B cell (primary cell): Measurements from ENCODE around the gene CFTR. TPM values are rescaled to one million over a fixed set of nuclear protein-coding genes. Genes with fewer than 3 reads are reported as not detected.

Experiments used
- ATAC-seq: fragments of 200-7000 bp; cut with Tn5 transposase; one replicate; pipeline ENCODE4 v1.10.0; 2021; ENCODE audit warnings: low read depth, mild to moderate bottlenecking, moderate number of reproducible peaks, moderate library complexity
- CTCF ChIA-PET: fragments of 350-600 bp; sonication (Branson Sonifier 250); formaldehyde crosslinking; loops from one replicate; lab custom pipeline; 2021; ENCODE audit warnings: antibody characterized with exemption, inconsistent platforms; lab: Charles Lee
- POLR2A ChIA-PET: fragments of 350-600 bp; sonication (Branson Sonifier 250); formaldehyde crosslinking; loops from one replicate; lab custom pipeline; 2021; ENCODE audit warnings: antibody characterized with exemption; lab: Charles Lee
- DNase-seq: peaks from one replicate; pipeline ENCODE4 v3.0.0; 2013
- H2AFZ ChIP-seq: 2 replicates; pipeline ENCODE4 v1.6.1; 2012; ENCODE audit warnings: mild to moderate bottlenecking, low read depth, low read length; ENCODE audit not compliant: insufficient read depth, poor library complexity, severe bottlenecking
- H3K27ac ChIP-seq, 2 donors: 1 replicate in 1 of 2; 2 replicates in 1 of 2; pipeline ENCODE4 v1.5.1; 2012 to 2013; ENCODE audit warnings: low read length in 2 of 2, mild to moderate bottlenecking in 2 of 2, moderate library complexity in 1 of 2
- H3K27me3 ChIP-seq, 4 experiments: fragments of 200-600 bp in 1 of 4; sonication (generic) in 1 of 4; replicated peaks in 1 of 4; 1 replicate in 2 of 4; 2 replicates in 2 of 4; pipeline versions ENCODE4 v1.6.1 to v1.7.0; 2013 to 2016; ENCODE audit warnings: low read length in 3 of 4, mild to moderate bottlenecking in 2 of 4, mixed read lengths in 1 of 4, moderate library complexity in 1 of 4; ENCODE audit not compliant: insufficient read depth in 4 of 4, control insufficient read depth in 3 of 4; ENCODE audit errors: control extremely low read depth in 1 of 4
- H3K36me3 ChIP-seq, 2 experiments: replicated peaks in 1 of 2; 1 replicate in 1 of 2; 2 replicates in 1 of 2; pipeline versions ENCODE4 v1.6.1 to v1.7.1; 2013; ENCODE audit warnings: low read length in 1 of 2; ENCODE audit not compliant: insufficient read depth in 2 of 2, control insufficient read depth in 1 of 2; ENCODE audit errors: control extremely low read depth in 1 of 2, extremely low read depth in 1 of 2
- H3K4me1 ChIP-seq, 2 donors: fragments of 200-600 bp in 1 of 2; sonication (generic) in 1 of 2; 1 replicate in 1 of 2; 2 replicates in 1 of 2; pipeline versions ENCODE4 v1.5.1 to v1.6.1; 2013 to 2017; ENCODE audit warnings: low read length in 2 of 2; ENCODE audit not compliant: control insufficient read depth in 2 of 2, insufficient read depth in 2 of 2
- H3K4me2 ChIP-seq: replicated peaks from 2 replicates; pipeline ENCODE3; 2012; ENCODE audit warnings: mild to moderate bottlenecking, low read depth, low read length; ENCODE audit not compliant: poor library complexity, severe bottlenecking
- H3K4me3 ChIP-seq, 5 experiments: fragments of 200-600 bp in 1 of 5; sonication (generic) in 1 of 5; 1 replicate in 3 of 5; 2 replicates in 2 of 5; pipeline versions ENCODE4 v1.5.1 to v1.7.0; 2011 to 2016; ENCODE audit warnings: low read length in 4 of 5, mild to moderate bottlenecking in 4 of 5, low read depth in 2 of 5, control low read depth in 1 of 5, moderate library complexity in 1 of 5; ENCODE audit not compliant: insufficient read depth in 1 of 5; ENCODE audit errors: control extremely low read depth in 1 of 5, extremely low read depth in 1 of 5
- H3K79me2 ChIP-seq: fragments of 200-600 bp; sonication (generic); one replicate; pipeline ENCODE4 v1.6.0; 2016; ENCODE audit warnings: low read length; ENCODE audit not compliant: control insufficient read depth, insufficient read depth
- H3K9ac ChIP-seq: fragments of 200-600 bp; sonication (generic); 2 replicates; pipeline ENCODE4 v1.6.1; 2017; ENCODE audit warnings: mild to moderate bottlenecking, low read length, moderate library complexity
- H3K9me3 ChIP-seq, 3 donors: one replicate each; pipeline versions ENCODE4 v1.6.1 to v1.7.1; 2013; ENCODE audit warnings: low read length in 2 of 3; ENCODE audit not compliant: control insufficient read depth in 2 of 3, insufficient read depth in 1 of 3; ENCODE audit errors: control extremely low read depth in 1 of 3
- H4K20me1 ChIP-seq: 2 replicates; pipeline ENCODE4 v1.6.0; 2012; ENCODE audit warnings: mild to moderate bottlenecking, low read length; ENCODE audit not compliant: insufficient read depth, control insufficient read depth, poor library complexity, severe bottlenecking
- H3K27ac Mint-ChIP-seq: one replicate; pipeline ENCODE4 v1.8.0; 2021; ENCODE audit warnings: mixed read lengths
- H3K27me3 Mint-ChIP-seq: one replicate; pipeline ENCODE4 v1.8.0; 2021; ENCODE audit warnings: mixed read lengths
- H3K4me1 Mint-ChIP-seq: one replicate; pipeline ENCODE4 v1.8.0; 2021; ENCODE audit warnings: mixed read lengths
- H3K4me3 Mint-ChIP-seq: one replicate; pipeline ENCODE4 v1.8.0; 2021; ENCODE audit warnings: mixed read lengths
- H3K9me3 Mint-ChIP-seq: one replicate; pipeline ENCODE4 v1.8.0; 2022; ENCODE audit warnings: mixed read lengths; ENCODE audit not compliant: insufficient read depth
- EZH2 ChIP-seq: IDR thresholded peaks from 2 replicates; pipeline ENCODE4 v1.6.1; 2012; ENCODE audit warnings: borderline replicate concordance, low read depth, mild to moderate bottlenecking, moderate library complexity, low read length; ENCODE audit not compliant: insufficient read depth, poor library complexity, severe bottlenecking
- WGBS: methylation state at CpG from one replicate; pipeline ENCODE4 v1.1.5; 2013; ENCODE audit warnings: missing lambda C conversion rate; ENCODE audit not compliant: insufficient coverage; 5-methylcytosine and 5-hydroxymethylcytosine counted together
- intact Hi-C: fragments of 100-400 bp; cut with micrococcal nuclease; formaldehyde crosslinking; loops from one replicate; pipeline ENCODE4 v1.10.0; 2022
- polyA plus RNA-seq: library from polyadenylated mRNA; depleted of rRNA; stranded (reverse); fragments of >200 nt; gene quantifications from 2 replicates; pipeline ENCODE4 v1.2.3, GENCODE V29; 2012
- total RNA-seq, 2 donors: library from RNA; stranded (reverse); fragments of 120-200 nt in 1 of 2; gene quantifications; 1 replicate in 1 of 2; 2 replicates in 1 of 2; pipeline versions ENCODE4 v1.2.3 to v1.2.4, GENCODE V29; 2013 to 2022
- TF ChIP-seq, protein P1 (sequence below): fragments of 200-600 bp; IDR thresholded peaks from one replicate; pipeline ENCODE4 v1.8.0; 2022; ENCODE audit warnings: antibody characterized with exemption, mild to moderate bottlenecking

The CFTR gene
- total and polyA plus RNA-seq, 2 donors (not counting 1 experiment from before 2014, with no cell fraction given) = not detected

DNA sequence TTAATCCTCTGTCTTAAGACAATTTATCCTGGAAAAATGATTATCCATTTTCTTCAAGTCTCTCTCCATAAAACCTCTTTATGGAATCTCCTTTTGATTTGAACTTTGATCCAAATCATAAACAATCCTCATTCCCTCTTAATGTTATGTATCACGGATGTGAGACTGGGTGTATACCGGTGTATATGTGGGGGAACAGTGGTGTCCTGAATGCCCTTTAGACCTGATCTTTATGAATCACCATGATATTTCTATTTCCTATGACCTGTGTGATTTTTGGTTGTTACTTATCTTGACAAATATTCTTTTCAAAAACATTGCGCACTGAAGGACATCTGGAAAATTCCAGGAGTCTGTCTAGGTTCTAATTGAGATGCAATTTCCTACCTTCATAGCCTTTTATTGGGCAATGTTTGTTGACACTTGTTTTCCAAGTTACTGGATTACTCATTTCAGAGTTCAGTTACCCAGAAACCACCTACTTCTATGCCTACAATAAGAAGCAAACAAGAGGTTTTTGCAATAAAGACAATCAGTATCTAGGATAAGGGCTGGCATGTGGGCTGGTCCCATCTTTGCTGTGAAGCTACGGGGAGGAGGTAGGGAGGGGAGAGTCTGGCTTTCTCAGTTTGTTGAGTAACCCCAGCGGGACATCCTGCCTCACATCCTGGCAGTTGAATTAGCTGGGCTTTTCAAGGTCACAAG lies 203.0 kb downstream of the CFTR start:
- WGBS = 60% methylated on average over 1 of the region's 5 CpGs
- no peak for TF ChIP-seq EZH2
- TF ChIP-seq, protein P1, sequence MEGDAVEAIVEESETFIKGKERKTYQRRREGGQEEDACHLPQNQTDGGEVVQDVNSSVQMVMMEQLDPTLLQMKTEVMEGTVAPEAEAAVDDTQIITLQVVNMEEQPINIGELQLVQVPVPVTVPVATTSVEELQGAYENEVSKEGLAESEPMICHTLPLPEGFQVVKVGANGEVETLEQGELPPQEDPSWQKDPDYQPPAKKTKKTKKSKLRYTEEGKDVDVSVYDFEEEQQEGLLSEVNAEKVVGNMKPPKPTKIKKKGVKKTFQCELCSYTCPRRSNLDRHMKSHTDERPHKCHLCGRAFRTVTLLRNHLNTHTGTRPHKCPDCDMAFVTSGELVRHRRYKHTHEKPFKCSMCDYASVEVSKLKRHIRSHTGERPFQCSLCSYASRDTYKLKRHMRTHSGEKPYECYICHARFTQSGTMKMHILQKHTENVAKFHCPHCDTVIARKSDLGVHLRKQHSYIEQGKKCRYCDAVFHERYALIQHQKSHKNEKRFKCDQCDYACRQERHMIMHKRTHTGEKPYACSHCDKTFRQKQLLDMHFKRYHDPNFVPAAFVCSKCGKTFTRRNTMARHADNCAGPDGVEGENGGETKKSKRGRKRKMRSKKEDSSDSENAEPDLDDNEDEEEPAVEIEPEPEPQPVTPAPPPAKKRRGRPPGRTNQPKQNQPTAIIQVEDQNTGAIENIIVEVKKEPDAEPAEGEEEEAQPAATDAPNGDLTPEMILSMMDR = no peak
- no peak overlapping the region for H3K4me3 ChIP-seq
- DNase-seq (no peak), ATAC-seq (no peak)
- H3K4me3 Mint-ChIP-seq = no peak overlapping the region
- POLR2A ChIA-PET = no interaction called here
- H3K36me3 ChIP-seq = no peaks in the 10 kb centered on the region
- no peak overlapping the region for H3K27ac ChIP-seq
- CTCF ChIA-PET = no interaction called here
- H3K9me3 ChIP-seq = no peaks in the 10 kb centered on the region
- H3K9me3 Mint-ChIP-seq = no peaks in the 10 kb centered on the region
- no peaks in the 10 kb centered on the region for H4K20me1 ChIP-seq
- H2AFZ ChIP-seq = no peak overlapping the region
- H3K4me1 Mint-ChIP-seq = no peaks in the 10 kb centered on the region
- no peaks in the 10 kb centered on the region for H3K27me3 Mint-ChIP-seq
- H3K79me2 ChIP-seq = no peaks in the 10 kb centered on the region
- H3K9ac ChIP-seq = no peak overlapping the region
- no peaks in the 10 kb centered on the region for H3K4me1 ChIP-seq
- H3K27me3 ChIP-seq = no peaks in the 10 kb centered on the region
- no peak overlapping the region for H3K27ac Mint-ChIP-seq
- no peak overlapping the region for H3K4me2 ChIP-seq
- intact Hi-C loops = no loop called here

DNA sequence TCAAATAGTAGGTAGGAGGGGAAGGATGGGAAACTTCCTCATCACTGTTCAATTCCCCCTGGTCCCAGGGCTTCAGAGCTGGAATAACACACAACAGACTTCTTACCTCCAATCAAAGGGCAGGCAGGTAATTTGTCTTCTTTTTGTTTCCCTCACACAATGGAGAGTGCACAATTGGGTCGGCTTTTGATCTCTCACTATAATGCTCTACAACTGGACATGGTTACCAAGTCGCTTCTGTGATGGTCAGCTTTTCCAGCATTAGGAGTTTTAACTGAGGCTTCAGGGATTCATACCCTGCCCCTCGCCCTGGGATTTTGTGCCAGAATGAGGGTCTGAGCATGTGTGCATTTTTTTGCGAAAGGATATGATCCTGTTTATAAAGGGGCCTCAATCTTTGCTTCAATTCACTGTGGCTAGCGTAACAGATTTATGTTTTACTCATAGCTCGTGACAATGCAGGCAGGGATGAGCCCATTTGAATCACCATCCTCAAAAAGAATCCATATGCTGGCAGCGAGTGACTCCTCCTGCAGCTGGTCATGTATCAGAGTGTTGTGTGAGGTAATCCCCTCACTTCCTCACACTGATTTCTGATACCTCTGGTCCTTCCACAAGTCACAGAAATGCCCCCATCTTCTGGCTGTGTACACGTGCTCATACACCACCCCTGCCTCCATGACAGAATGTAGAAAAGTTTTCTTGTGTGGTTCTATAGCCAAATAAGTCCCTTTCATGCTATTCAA lies 203.8 kb downstream of the CFTR start:
- no peak overlapping the region for H3K9ac ChIP-seq
- H3K36me3 ChIP-seq = no peaks in the 10 kb centered on the region
- H3K79me2 ChIP-seq = no peaks in the 10 kb centered on the region
- POLR2A ChIA-PET = no interaction called here
- H2AFZ ChIP-seq = no peak overlapping the region
- H3K27ac ChIP-seq = no peak overlapping the region
- CTCF ChIA-PET = no interaction called here
- no peak for TF ChIP-seq EZH2
- TF ChIP-seq, protein P1 = no peak
- Mint-ChIP-seq H3K4me1 (no peaks in the 10 kb centered on the region), H3K27me3 (no peaks in the 10 kb centered on the region), H3K4me3 (no peak overlapping the region), H3K9me3 (no peaks in the 10 kb centered on the region), H3K27ac (no peak overlapping the region)
- intact Hi-C loops = no loop called here
- no peaks in the 10 kb centered on the region for H3K27me3 ChIP-seq
- H3K4me2 ChIP-seq = no peak overlapping the region
- H4K20me1 ChIP-seq = no peaks in the 10 kb centered on the region
- DNase-seq = no peak
- H3K9me3 ChIP-seq = no peaks in the 10 kb centered on the region
- H3K4me3 ChIP-seq = no peak overlapping the region
- WGBS = 78% methylated on average over 2 of the region's 8 CpGs
- ATAC-seq = no peak
- no peaks in the 10 kb centered on the region for H3K4me1 ChIP-seq
